ENCODE data around the gene SGSH. TPM values are rescaled to one million over a fixed set of nuclear protein-coding genes. Genes with fewer than 3 reads are reported as not detected.

The SGSH gene
- total and polyA plus RNA-seq, 3 donors from 2014 or later = 19.8 to 50.3 (median 29.7) TPM

GRCh38 chr17:80248894-80249710 lies 29.0 kb upstream of the SGSH start:
- no peak for TF ChIP-seq CTCF (IDR thresholded peaks at IDR 0.05)
- no peak for TF ChIP-seq POLR2A (IDR thresholded peaks at IDR 0.05)
- Histone ChIP-seq H3K27me3 (no peaks in the 10 kb centered on the region), H3K9me3 (no peaks in the 10 kb centered on the region), H3K4me1 (no peaks in the 10 kb centered on the region), H3K4me3 (no peak overlapping the region), H3K36me3 (ENCODE audit: low read depth, missing control alignments) (no peaks in the 10 kb centered on the region), H3K27ac (no peak overlapping the region)
- whole genome bisulfite sequencing, 2 donors = 90 to 93% methylated on average over 19 to 26 of the region's 26 CpGs
- DNase-seq = no peak
- intact Hi-C loops (cut with DNase I; ENCODE audit: low total_unique reads) = no loop called here

- no peak overlapping the region for H3K4me3 ChIP-seq
- no peaks in the 10 kb centered on the region for H3K4me1 ChIP-seq
- no peak for DNase-seq
- H3K9me3 ChIP-seq = no peaks in the 10 kb centered on the region
- intact Hi-C loops (cut with DNase I; ENCODE audit: low total_unique reads) = no loop called here
- no peak overlapping the region for H3K27ac ChIP-seq
- 90 to 97% methylated on average over 10 to 22 of the region's 23 CpGs for WGBS, 2 donors
- H3K27me3 ChIP-seq = no peaks in the 10 kb centered on the region
- no peaks in the 10 kb centered on the region for H3K36me3 ChIP-seq (ENCODE audit: low read depth, missing control alignments)
- TF ChIP-seq POLR2A (IDR thresholded peaks at IDR 0.05) = no peak
- no peak for TF ChIP-seq CTCF (IDR thresholded peaks at IDR 0.05)
Measured at GRCh38 chr17:80248001-80248893, 28.1 kb upstream of the SGSH start.

GRCh38 chr17:80247561-80247960 lies 27.4 kb upstream of the SGSH start:
- no peaks in the 10 kb centered on the region for H3K36me3 ChIP-seq (ENCODE audit: low read depth, missing control alignments)
- WGBS, 2 donors = 95 to 96% methylated on average over 17 of the region's 17 CpGs
- intact Hi-C loops (cut with DNase I; ENCODE audit: low total_unique reads) = no loop called here
- H3K27ac ChIP-seq = no peak overlapping the region
- DNase-seq = no peak
- no peaks in the 10 kb centered on the region for H3K27me3 ChIP-seq
- no peaks in the 10 kb centered on the region for H3K9me3 ChIP-seq
- H3K4me1 ChIP-seq = no peaks in the 10 kb centered on the region
- no peak for TF ChIP-seq POLR2A (IDR thresholded peaks at IDR 0.05)
- TF ChIP-seq CTCF (IDR thresholded peaks at IDR 0.05) = no peak
- no peak overlapping the region for H3K4me3 ChIP-seq

GRCh38 chr17:80246726-80247125 lies 26.6 kb upstream of the SGSH start:
- no peak overlapping the region for H3K27ac ChIP-seq
- DNase-seq = no peak
- no peaks in the 10 kb centered on the region for H3K27me3 ChIP-seq
- no peak overlapping the region for H3K4me3 ChIP-seq
- 84 to 97% methylated on average over 8 of the region's 8 CpGs for WGBS, 2 donors
- TF ChIP-seq POLR2A (IDR thresholded peaks at IDR 0.05) (no peak), CTCF (IDR thresholded peaks at IDR 0.05) (no peak)
- intact Hi-C loops (cut with DNase I; ENCODE audit: low total_unique reads) = no loop called here
- no peaks in the 10 kb centered on the region for H3K4me1 ChIP-seq
- H3K36me3 ChIP-seq (ENCODE audit: low read depth, missing control alignments) = no peaks in the 10 kb centered on the region
- H3K9me3 ChIP-seq = no peaks in the 10 kb centered on the region

Measured in testis (tissue), 3 donors.